Measurements from ENCODE around the gene SAYSD1.

- TF ChIP-seq, protein P1, sequence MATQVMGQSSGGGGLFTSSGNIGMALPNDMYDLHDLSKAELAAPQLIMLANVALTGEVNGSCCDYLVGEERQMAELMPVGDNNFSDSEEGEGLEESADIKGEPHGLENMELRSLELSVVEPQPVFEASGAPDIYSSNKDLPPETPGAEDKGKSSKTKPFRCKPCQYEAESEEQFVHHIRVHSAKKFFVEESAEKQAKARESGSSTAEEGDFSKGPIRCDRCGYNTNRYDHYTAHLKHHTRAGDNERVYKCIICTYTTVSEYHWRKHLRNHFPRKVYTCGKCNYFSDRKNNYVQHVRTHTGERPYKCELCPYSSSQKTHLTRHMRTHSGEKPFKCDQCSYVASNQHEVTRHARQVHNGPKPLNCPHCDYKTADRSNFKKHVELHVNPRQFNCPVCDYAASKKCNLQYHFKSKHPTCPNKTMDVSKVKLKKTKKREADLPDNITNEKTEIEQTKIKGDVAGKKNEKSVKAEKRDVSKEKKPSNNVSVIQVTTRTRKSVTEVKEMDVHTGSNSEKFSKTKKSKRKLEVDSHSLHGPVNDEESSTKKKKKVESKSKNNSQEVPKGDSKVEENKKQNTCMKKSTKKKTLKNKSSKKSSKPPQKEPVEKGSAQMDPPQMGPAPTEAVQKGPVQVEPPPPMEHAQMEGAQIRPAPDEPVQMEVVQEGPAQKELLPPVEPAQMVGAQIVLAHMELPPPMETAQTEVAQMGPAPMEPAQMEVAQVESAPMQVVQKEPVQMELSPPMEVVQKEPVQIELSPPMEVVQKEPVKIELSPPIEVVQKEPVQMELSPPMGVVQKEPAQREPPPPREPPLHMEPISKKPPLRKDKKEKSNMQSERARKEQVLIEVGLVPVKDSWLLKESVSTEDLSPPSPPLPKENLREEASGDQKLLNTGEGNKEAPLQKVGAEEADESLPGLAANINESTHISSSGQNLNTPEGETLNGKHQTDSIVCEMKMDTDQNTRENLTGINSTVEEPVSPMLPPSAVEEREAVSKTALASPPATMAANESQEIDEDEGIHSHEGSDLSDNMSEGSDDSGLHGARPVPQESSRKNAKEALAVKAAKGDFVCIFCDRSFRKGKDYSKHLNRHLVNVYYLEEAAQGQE (IDR thresholded peaks at IDR 0.05; ENCODE audit: insufficient read depth in 1 of 2, low read depth in 2 of 2, low read length in 2 of 2): peak; percentile 73 to 92
- no peak for TF ChIP-seq SIN3A (IDR thresholded peaks at IDR 0.05; ENCODE audit: borderline replicate concordance, insufficient read depth, low read length)
Observed at GRCh38 chr6:39088331-39088730, 26.7 kb downstream of the SAYSD1 start.

Measured in PFSK-1 (cell line).